Caki2 (cell line): ENCODE results near the gene DCLK3. TPM values are rescaled to one million over a fixed set of nuclear protein-coding genes. Genes with fewer than 3 reads are reported as not detected.
A peak's percentile ranks its signal among the peaks of the same experiment; 100 is the strongest.

Source experiments
- DNase-seq: peaks from one replicate; pipeline ENCODE4 v3.0.0-alpha.2; 2015; ENCODE audit warnings: low read depth
- in situ Hi-C: cut with HindIII; loops from 2 replicates; pipeline ENCODE4 v1.10.0; 2016; ENCODE audit warnings: low sequenced_read_pairs, low pct_unique_long_range_greater_than_20kb, mixed read lengths
- total RNA-seq: library from RNA; depleted of rRNA; stranded (reverse); fragments of >200 nt; shearing (Covaris generic); gene quantifications from 2 replicates; pipeline ENCODE4 v1.2.3, GENCODE V29; 2014; ENCODE audit warnings: low replicate concordance; rRNA removed

The DCLK3 gene
- total RNA-seq, 1 experiment from 2014 or later = not detected

GRCh38 chr3:36689560-36689959, 74.8 kb downstream of the DCLK3 start:
- in situ Hi-C loops = no loop called here
- DNase-seq = no peak

GRCh38 chr3:36688815-36689214, 75.5 kb downstream of the DCLK3 start:
- in situ Hi-C loops = no loop called here
- no peak for DNase-seq

- in situ Hi-C loops = no loop called here
- DNase-seq = no peak
These were observed 77.8 kb downstream of the DCLK3 start for GRCh38 chr3:36686516-36686915.

- no peak for DNase-seq
- in situ Hi-C loops = no loop called here
These were observed 82.5 kb downstream of the DCLK3 start for GRCh38 chr3:36681867-36682266.

- in situ Hi-C loops = no loop called here
- no peak for DNase-seq
These were observed 83.4 kb downstream of the DCLK3 start for GRCh38 chr3:36680952-36681351.

- in situ Hi-C loops = no loop called here
- DNase-seq = no peak
These were observed 84.8 kb downstream of the DCLK3 start for GRCh38 chr3:36679384-36680200.

- in situ Hi-C loops = no loop called here
- DNase-seq = peak; percentile 24
These were observed 85.9 kb downstream of the DCLK3 start for GRCh38 chr3:36678216-36679013.

GRCh38 chr3:36677331-36678007, 86.9 kb downstream of the DCLK3 start:
- in situ Hi-C loops = no loop called here

GRCh38 chr3:36674816-36675215, 89.5 kb downstream of the DCLK3 start:
- no peak for DNase-seq
- in situ Hi-C loops = no loop called here

More at GRCh38 chr3:36677331-36678007, 86.9 kb downstream of the DCLK3 start:
- peak; percentile 88 for DNase-seq

GRCh38 chr3:36669764-36670163, 94.6 kb downstream of the DCLK3 start:
- in situ Hi-C loops = no loop called here
- DNase-seq = no peak

GRCh38 chr3:36666166-36666565, 98.2 kb downstream of the DCLK3 start:
- no peak for DNase-seq
- in situ Hi-C loops = no loop called here

GRCh38 chr3:36663666-36664291, 100.6 kb downstream of the DCLK3 start:
- in situ Hi-C loops = no loop called here

GRCh38 chr3:36662626-36663025, 101.7 kb downstream of the DCLK3 start:
- in situ Hi-C loops = no loop called here
- no peak for DNase-seq

More at GRCh38 chr3:36663666-36664291, 100.6 kb downstream of the DCLK3 start:
- peak; percentile 21 for DNase-seq

Other genes with a start within 250 kb of the DCLK3 start
- gene TRANK1, start 180.5 kb upstream of the DCLK3 start, total RNA-seq = 4.0 and 16.1 TPM in 2 replicates
- gene EPM2AIP1, start 228.6 kb upstream of the DCLK3 start, total RNA-seq = 0.72 and 1.9 TPM in 2 replicates
- gene MLH1, start 229.0 kb upstream of the DCLK3 start, total RNA-seq = 51.4 and 66.6 TPM in 2 replicates